Astrocyte of the cerebellum (primary cell): ENCODE results near the gene SLC16A3.
A peak's percentile ranks its signal among the peaks of the same experiment; 100 is the strongest.

Experiments used
- DNase-seq: peaks from one replicate; pipeline ENCODE4 v3.0.0-alpha.2; 2011; ENCODE audit warnings: low read depth
- H3K4me3 ChIP-seq: 2 replicates; pipeline ENCODE4 v1.5.1; 2011; ENCODE audit warnings: mild to moderate bottlenecking, low read depth, low read length, moderate library complexity
- in situ Hi-C: cut with HindIII; loops from 2 replicates; pipeline ENCODE4 v1.10.0; 2017; ENCODE audit warnings: low sequenced_read_pairs
- TF ChIP-seq, protein P1 (sequence below): IDR thresholded peaks from 2 replicates; pipeline ENCODE4 v1.5.1; 2012; ENCODE audit warnings: low read length, low read depth, moderate library complexity, mild to moderate bottlenecking; ENCODE audit errors: missing control alignments

Gene SLC16A3

DNA sequence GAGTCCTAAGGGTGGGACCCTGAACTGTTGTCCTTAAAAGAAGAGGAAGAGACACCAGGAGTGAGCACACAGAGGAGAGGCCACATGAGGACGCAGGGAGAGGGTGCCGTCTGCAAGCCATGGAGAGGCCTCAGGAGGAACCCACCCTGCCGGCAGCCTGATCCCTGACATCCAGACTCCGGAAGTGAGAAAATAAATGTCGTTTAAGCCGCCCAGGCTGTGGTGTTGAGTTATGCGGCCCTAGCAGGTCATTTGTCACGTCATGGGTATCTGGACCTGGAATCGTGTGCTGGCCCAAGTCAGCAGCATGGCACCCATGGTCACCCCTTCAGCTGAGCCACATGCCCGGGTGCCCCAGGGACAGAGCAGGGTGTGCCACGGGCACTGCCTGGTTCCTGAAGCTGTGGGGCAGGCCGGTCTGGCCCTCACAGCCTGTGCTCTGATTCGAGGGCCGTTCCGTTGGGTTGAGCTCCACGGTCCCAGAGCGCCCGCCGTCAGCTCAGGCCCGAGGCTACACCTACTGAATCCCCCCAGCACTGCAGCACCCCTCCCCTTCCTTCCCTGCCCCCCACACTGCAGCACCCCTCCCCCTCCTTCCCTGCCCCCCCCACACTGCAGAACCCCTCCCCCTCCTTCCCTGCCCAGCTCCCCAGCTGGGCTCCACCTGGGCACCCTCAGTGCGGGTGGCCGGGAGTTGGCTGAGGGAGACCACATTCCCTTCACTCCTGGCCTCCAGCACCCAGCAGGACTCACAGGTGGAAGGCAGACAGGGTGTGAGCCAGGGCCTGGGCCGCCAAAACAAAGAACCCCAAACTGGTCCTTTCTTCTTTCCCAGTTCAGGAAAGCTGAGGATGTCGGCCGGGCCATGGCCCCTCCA is 13.5 kb upstream of the SLC16A3 start:
- in situ Hi-C loops: no loop called here
- DNase-seq: no peak
- H3K4me3 ChIP-seq: no peak overlapping the region
- TF ChIP-seq, protein P1, sequence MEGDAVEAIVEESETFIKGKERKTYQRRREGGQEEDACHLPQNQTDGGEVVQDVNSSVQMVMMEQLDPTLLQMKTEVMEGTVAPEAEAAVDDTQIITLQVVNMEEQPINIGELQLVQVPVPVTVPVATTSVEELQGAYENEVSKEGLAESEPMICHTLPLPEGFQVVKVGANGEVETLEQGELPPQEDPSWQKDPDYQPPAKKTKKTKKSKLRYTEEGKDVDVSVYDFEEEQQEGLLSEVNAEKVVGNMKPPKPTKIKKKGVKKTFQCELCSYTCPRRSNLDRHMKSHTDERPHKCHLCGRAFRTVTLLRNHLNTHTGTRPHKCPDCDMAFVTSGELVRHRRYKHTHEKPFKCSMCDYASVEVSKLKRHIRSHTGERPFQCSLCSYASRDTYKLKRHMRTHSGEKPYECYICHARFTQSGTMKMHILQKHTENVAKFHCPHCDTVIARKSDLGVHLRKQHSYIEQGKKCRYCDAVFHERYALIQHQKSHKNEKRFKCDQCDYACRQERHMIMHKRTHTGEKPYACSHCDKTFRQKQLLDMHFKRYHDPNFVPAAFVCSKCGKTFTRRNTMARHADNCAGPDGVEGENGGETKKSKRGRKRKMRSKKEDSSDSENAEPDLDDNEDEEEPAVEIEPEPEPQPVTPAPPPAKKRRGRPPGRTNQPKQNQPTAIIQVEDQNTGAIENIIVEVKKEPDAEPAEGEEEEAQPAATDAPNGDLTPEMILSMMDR: no peak

DNA sequence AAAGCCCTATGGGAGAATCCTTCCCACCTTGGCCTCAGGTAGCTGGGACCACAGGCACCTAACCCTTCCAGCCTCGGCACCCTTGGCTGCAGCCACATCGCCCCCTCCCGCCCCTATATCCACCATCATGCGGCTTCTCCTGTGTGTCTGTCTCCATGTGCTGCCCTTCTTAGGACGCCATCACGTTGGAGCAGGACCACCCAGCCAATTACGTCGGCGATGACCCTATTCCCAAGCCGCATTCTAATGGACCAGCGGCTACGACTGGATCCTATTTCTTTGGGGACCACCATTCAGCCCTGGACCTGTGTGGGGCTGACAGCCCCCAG is 12.9 kb upstream of the SLC16A3 start:
- no peak for DNase-seq
- no peak overlapping the region for H3K4me3 ChIP-seq
- TF ChIP-seq, protein P1: no peak
- in situ Hi-C loops: no loop called here

DNA sequence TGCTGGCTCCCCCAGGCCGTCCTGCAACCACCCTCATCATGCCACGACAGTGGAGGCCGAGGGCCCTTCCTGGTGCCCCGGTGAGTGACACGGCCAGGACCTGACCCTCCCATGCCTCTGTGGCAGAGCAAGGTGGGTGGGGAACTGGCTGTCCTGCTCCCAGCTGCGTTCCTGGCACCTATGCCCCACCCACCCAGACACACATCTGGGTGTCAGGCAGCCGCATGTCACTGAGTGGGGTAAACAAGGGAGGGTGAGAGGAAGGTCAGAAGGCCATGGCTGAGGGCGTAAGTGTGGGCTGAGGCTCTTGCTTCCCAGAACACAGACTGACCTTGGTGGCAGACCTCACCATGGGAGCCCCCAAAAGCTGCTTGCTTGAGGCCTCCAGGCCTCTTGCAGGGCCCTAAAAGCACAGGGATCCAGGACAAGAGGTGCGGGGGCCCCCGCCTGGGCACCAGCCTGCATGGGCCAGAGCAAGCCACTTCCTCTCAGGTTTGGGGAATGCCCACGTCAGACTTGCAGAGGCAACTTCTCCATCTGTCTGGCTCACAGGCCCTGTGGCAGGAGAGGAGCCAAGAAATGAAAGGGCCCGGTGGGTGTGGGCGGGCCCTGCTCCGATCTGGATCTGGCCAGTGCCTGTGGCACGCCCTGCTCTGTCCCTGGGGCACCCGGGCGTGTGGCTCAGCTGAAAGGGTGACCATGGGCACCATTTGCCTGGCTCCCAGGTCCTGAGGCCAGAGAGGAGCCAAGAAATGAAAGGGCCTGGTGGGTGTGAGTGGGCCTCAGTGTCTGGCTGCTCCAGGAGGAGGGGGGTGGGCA is 12.3 kb upstream of the SLC16A3 start:
- no peak overlapping the region for H3K4me3 ChIP-seq
- TF ChIP-seq, protein P1: no peak

DNA sequence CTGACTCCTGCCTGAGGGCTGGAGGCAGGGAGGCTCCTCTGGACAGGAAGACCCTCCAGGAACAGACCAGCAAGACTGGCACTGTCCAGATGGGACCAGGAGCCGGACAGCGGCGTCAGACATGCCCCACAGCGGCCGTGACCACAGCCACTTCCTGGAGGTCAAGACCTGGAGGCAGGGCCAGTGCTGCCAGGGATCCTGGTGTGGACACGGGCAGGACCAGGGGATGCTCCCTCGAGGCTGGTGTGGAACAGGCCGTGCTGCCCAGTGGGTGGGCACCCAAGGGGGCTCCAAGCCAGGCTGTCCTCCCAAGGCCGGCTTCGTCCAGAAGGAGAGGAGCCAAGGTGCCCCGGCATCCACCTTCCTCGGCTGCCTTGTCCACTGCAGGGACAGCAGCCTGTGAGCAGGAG is 11.7 kb upstream of the SLC16A3 start:
- in situ Hi-C loops: no loop called here
- TF ChIP-seq, protein P1: no peak
- no peak overlapping the region for H3K4me3 ChIP-seq
- DNase-seq: no peak

More for the DNA sequence above, 12.3 kb upstream of the SLC16A3 start:
- in situ Hi-C loops: no loop called here
- DNase-seq: no peak

DNA sequence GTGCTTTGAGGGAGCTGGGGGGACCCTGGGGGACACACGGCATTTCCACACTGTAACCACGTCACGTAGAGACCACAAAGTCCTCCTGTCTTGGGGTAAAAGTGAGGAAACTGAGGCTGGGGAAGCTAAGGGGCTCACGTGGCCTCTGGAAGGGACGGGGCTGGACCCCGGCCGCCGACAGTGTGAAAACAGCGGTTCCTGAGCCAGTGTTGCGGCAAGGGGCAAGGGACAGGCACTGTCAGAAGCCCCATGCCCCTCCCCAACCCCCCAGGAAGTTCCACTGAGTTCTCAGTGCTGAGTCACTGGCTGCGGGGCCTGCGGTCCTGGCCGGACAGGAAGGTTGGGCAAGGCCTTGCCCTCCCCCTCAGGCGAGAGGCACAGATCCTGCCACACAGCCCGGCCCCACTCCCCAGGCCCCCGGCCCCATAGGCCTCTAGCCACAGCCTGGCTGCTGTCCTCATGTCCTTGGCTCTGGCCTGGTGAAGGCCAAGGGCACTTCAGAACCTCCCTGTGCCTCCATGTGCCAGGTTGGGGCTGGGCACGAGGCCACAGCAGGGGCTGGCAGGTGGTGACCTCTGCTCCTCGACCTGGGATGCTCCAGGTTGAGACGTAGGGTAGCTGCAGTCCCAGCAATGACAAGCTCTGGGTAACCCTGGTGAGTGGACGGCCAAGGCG is 11.2 kb upstream of the SLC16A3 start:
- TF ChIP-seq, protein P1: no peak
- peak; percentile 44 for DNase-seq
- no peak overlapping the region for H3K4me3 ChIP-seq
- in situ Hi-C loops: no loop called here

DNA sequence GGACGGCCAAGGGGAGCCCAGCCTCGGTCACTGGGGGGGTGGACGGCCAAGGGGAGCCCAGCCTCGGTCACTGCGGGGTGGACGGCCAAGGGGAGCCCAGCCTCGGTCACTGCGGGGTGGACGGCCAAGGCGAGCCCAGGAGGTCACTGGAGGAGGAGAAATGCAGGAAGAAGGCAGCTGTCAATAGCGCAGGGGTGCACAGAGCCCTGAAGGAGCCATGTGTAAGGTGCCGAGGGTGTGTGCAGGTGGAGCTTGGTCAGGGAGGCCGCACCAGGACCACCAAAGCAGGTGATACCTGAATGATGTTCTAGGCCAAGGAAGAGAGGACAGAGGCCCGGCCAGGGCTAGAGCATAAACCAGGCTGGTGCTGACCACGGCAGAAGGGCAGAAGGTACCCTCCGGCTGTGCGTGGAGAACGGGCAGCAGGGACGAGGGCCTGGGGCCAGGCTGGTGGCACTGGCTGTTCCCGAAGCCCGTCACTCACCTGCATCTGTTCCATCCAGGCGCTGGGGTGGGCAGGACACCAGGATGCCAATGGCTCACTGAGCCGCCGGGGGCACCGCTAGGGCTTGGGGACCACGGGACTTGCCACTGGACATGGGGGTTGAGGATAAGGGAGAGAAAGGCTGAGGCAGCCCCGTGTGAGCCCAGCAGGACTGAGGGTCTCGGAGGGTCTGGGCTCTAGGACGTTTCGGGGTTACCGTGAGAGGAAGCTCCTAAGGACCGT is 10.3 kb upstream of the SLC16A3 start:
- TF ChIP-seq, protein P1: no peak
- in situ Hi-C loops: no loop called here
- no peak for DNase-seq
- no peak overlapping the region for H3K4me3 ChIP-seq
